ENCODE results near the gene VEGFB. TPM values are rescaled to one million over a fixed set of nuclear protein-coding genes. Genes with fewer than 3 reads are reported as not detected.

The VEGFB gene
- total and polyA plus RNA-seq, 2 of the 8 experiments (the other 6 are each of a cell fraction or from before 2014, with no cell fraction given) = 9.3 to 49.6 TPM

GRCh38 chr11:64246871-64247728 lies 12.7 kb downstream of the VEGFB start, which contains the start of gene PPP1R14B (continued):
- TF ChIP-seq CTCF (IDR thresholded peaks at IDR 0.05; ENCODE audit: control extremely low read depth in 1 of 3, insufficient read depth in 1 of 3, low read depth in 1 of 3, low read length in 3 of 3) (peak in 1 of 3 experiments; percentile 12; a peak in 1 of 4 replicates), SAP30 (IDR thresholded peaks at IDR 0.05; ENCODE audit: insufficient read depth, insufficient replicate concordance, low read length) (peak; percentile 99), GABPA (IDR thresholded peaks at IDR 0.05; ENCODE audit: borderline replicate concordance, insufficient read depth, low read length) (0 out of 2 replicates have a peak, but pooled peaks have one; percentile 19), SP1 (IDR thresholded peaks at IDR 0.05; ENCODE audit: low read depth, low read length) (peak; percentile 41; the same call in 1 of the 2 replicates), CREB1 (IDR thresholded peaks at IDR 0.05) (no peak; the same call in 1 of the 2 replicates), KDM4A (IDR thresholded peaks at IDR 0.05; ENCODE audit: low read depth, low read length, severe bottlenecking) (peak; percentile 64), CBX8 (IDR thresholded peaks at IDR 0.05; ENCODE audit: borderline replicate concordance, low read depth, low read length) (no peak), E2F6 (IDR thresholded peaks at IDR 0.05) (peak; percentile 56; the same call in 1 of the 2 replicates), PHF8 (conservative IDR thresholded peaks at IDR 0.05; ENCODE audit: low read depth, low read length) (0 out of 2 replicates have a peak, but pooled peaks have one; percentile 14), SIX5 (IDR thresholded peaks at IDR 0.05; ENCODE audit: low read depth, low read length) (peak; percentile 57), SUZ12 (IDR thresholded peaks at IDR 0.05; ENCODE audit: low read length) (no peak), MAX (IDR thresholded peaks at IDR 0.05) (peak; percentile 75)

Data from H1 (cell line).